H1 (cell line): ENCODE measurements around the gene MRPL20. TPM values are rescaled to one million over a fixed set of nuclear protein-coding genes. Genes with fewer than 3 reads are reported as not detected.

Experiments used
- ATF3 ChIP-seq: IDR thresholded peaks from 2 replicates; pipeline ENCODE4 v1.6.1; 2011; ENCODE audit warnings: low read depth, mild to moderate bottlenecking, low read length; ENCODE audit not compliant: insufficient read depth
- BCL11A ChIP-seq, 2 experiments: IDR thresholded peaks; one replicate each; pipeline ENCODE4 v1.6.1; 2011; ENCODE audit warnings: low read depth in 2 of 2, low read length in 2 of 2, mild to moderate bottlenecking in 2 of 2
- BRCA1 ChIP-seq: IDR thresholded peaks from 2 replicates; pipeline ENCODE4 v1.6.1; 2012; ENCODE audit warnings: low read depth, low read length, improper control_type of control experiment
- CHD7 ChIP-seq: fragments of 300-600 bp; sonication (generic); IDR thresholded peaks from 2 replicates; pipeline ENCODE4 v1.7.1; 2012; ENCODE audit warnings: low read length, moderate library complexity, mild to moderate bottlenecking, inconsistent platforms; ENCODE audit not compliant: insufficient replicate concordance
- GABPA ChIP-seq: IDR thresholded peaks from 2 replicates; pipeline ENCODE4 v1.6.1; 2011; ENCODE audit warnings: mild to moderate bottlenecking, low read length, moderate library complexity, borderline replicate concordance; ENCODE audit not compliant: insufficient read depth
- HDAC6 ChIP-seq: IDR thresholded peaks from one replicate; pipeline ENCODE4 v1.7.1; 2012; ENCODE audit warnings: low read depth, mild to moderate bottlenecking, inconsistent platforms, low read length, moderate library complexity
- KDM4A ChIP-seq: IDR thresholded peaks from one replicate; pipeline ENCODE4 v1.7.1; 2012; ENCODE audit warnings: low read depth, mild to moderate bottlenecking, moderate library complexity, low read length, inconsistent platforms; ENCODE audit not compliant: severe bottlenecking
- NANOG ChIP-seq: IDR thresholded peaks from 2 replicates; pipeline ENCODE4 v1.6.1; 2011; ENCODE audit warnings: low read length, low read depth, mild to moderate bottlenecking, inconsistent platforms; ENCODE audit not compliant: insufficient read depth, poor library complexity, severe bottlenecking
- NRF1 ChIP-seq: IDR thresholded peaks from 2 replicates; pipeline ENCODE4 v1.6.1; 2011; ENCODE audit warnings: mild to moderate bottlenecking, low read depth, low read length, improper control_type of control experiment
- RXRA ChIP-seq: IDR thresholded peaks from 2 replicates; pipeline ENCODE4 v1.6.1; 2011; ENCODE audit warnings: low read depth, mild to moderate bottlenecking, low read length, moderate library complexity; ENCODE audit not compliant: insufficient read depth
- TAF1 ChIP-seq: IDR thresholded peaks from 2 replicates; pipeline ENCODE4 v1.6.1; 2011; ENCODE audit warnings: mild to moderate bottlenecking, low read depth, low read length
- polyA plus RNA-seq, 7 experiments: library from polyadenylated mRNA; depleted of rRNA in 3 of 7; stranded (reverse) in 5 of 7; unstranded in 2 of 7; fragments of >200 nt in 5 of 7; fragments of 200-250 nt in 2 of 7; gene quantifications; 1 replicate in 5 of 7; 2 replicates in 1 of 7; 4 replicates in 1 of 7; pipeline versions ENCODE4 v1.2.1 to v1.2.3, GENCODE V29; 2011 to 2013; ENCODE audit warnings: missing spikeins in 2 of 7, mixed read lengths in 2 of 7
- total RNA-seq: library from RNA; stranded (reverse); fragmentation: NEBNext Ultra II Directional; extraction: Animal tissue kit (Norgen Biotek cat#: 25700); gene quantifications from 2 replicates; pipeline ENCODE4 v1.2.1, GENCODE V29; 2021

MRPL20 gene
- total and polyA plus RNA-seq, 2 of the 8 experiments (the other 6 are each of a cell fraction or from before 2014, with no cell fraction given): 126 to 151 TPM

- TF ChIP-seq NRF1: no peak
- no peak for TF ChIP-seq TAF1
- no peak for TF ChIP-seq KDM4A
- no peak for TF ChIP-seq RXRA
- TF ChIP-seq BRCA1: no peak
- no peak for TF ChIP-seq GABPA
- no peak for TF ChIP-seq CHD7
- TF ChIP-seq NANOG: no peak
- TF ChIP-seq HDAC6: no peak
- no peak for TF ChIP-seq ATF3
- no peak for TF ChIP-seq BCL11A (IDR thresholded peaks at IDR 0.05; ENCODE audit: low read depth in 2 of 2, low read length in 2 of 2)
These were observed 27.7 kb upstream of the MRPL20 start (continued) for GRCh38 chr1:1434824-1435105.
